ENCODE measurements around the gene ZNF462. TPM values are rescaled to one million over a fixed set of nuclear protein-coding genes. Genes with fewer than 3 reads are reported as not detected.

ZNF462 gene
- total RNA-seq, 4 donors from 2014 or later, result 9.3 to 13.3 (median 11.4) TPM

- ATAC-seq (no peak), DNase-seq (no peak)
- intact Hi-C loops (cut with DNase I; ENCODE audit: low total_unique reads) (no loop called here), in situ Hi-C loops (cut with MboI; ENCODE audit: low sequenced_read_pairs in 4 of 4) (no loop called here)
- Histone ChIP-seq H3K27ac (no peak overlapping the region), H3K4me1 (no peaks in the 10 kb centered on the region), H3K4me3 (no peak overlapping the region), H3K27me3 (no peaks in the 10 kb centered on the region), H3K36me3 (no peaks in the 10 kb centered on the region), H3K9me3 (no peaks in the 10 kb centered on the region)
- TF ChIP-seq CTCF (IDR thresholded peaks at IDR 0.05 in 4 of 5, conservative IDR thresholded peaks at IDR 0.05 in 1 of 5), result no peak
- TF ChIP-seq POLR2A (IDR thresholded peaks at IDR 0.05), result no peak
Observed at GRCh38 chr9:107024193-107024592, 161.2 kb downstream of the ZNF462 start.

GRCh38 chr9:107025260-107026035 lies 162.5 kb downstream of the ZNF462 start:
- Histone ChIP-seq H3K4me1 (no peaks in the 10 kb centered on the region), H3K4me3 (no peak overlapping the region), H3K36me3 (no peaks in the 10 kb centered on the region), H3K27ac (no peak overlapping the region), H3K9me3 (no peaks in the 10 kb centered on the region), H3K27me3 (no peaks in the 10 kb centered on the region)
- no peak for DNase-seq
- in situ Hi-C loops (cut with MboI; ENCODE audit: low sequenced_read_pairs in 4 of 4), result no loop called here
- ATAC-seq, result no peak
- TF ChIP-seq POLR2A (IDR thresholded peaks at IDR 0.05) (no peak), CTCF (IDR thresholded peaks at IDR 0.05 in 4 of 5, conservative IDR thresholded peaks at IDR 0.05 in 1 of 5) (no peak)
- intact Hi-C loops (cut with DNase I; ENCODE audit: low total_unique reads), result no loop called here

GRCh38 chr9:107029146-107029545 lies 166.2 kb downstream of the ZNF462 start:
- DNase-seq (no peak), ATAC-seq (no peak)
- H3K36me3 ChIP-seq, result no peaks in the 10 kb centered on the region
- no peaks in the 10 kb centered on the region for H3K9me3 ChIP-seq
- no peak overlapping the region for H3K4me3 ChIP-seq
- in situ Hi-C loops (cut with MboI; ENCODE audit: low sequenced_read_pairs in 4 of 4), result no loop called here
- H3K4me1 ChIP-seq, result no peaks in the 10 kb centered on the region
- intact Hi-C loops (cut with DNase I; ENCODE audit: low total_unique reads), result no loop called here
- no peak for TF ChIP-seq CTCF (IDR thresholded peaks at IDR 0.05 in 4 of 5, conservative IDR thresholded peaks at IDR 0.05 in 1 of 5)
- no peak for TF ChIP-seq POLR2A (IDR thresholded peaks at IDR 0.05)
- no peak overlapping the region for H3K27ac ChIP-seq
- no peaks in the 10 kb centered on the region for H3K27me3 ChIP-seq

DNA sequence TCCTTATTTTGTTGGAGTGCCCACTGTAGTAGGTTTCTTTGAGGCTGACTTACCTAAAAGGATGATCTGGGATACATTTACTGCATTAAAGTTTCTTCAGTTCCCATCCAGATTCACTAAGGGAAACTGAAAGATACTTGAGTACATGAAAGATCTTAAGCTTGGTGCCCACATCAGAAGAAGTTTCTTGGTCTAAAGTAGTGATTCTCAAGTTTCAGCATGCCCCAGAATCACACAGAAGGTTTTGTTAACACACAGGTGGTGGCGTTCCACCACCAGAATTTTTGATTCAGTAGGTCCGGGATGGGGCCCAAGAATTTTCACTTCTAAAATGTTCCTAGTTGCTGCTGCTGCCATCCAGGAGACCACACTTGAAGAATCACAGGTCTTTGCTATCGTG lies 171.0 kb downstream of the ZNF462 start:
- Histone ChIP-seq H3K36me3 (no peaks in the 10 kb centered on the region), H3K4me1 (no peaks in the 10 kb centered on the region), H3K27ac (no peak overlapping the region), H3K4me3 (no peak overlapping the region), H3K9me3 (no peaks in the 10 kb centered on the region), H3K27me3 (no peaks in the 10 kb centered on the region)
- in situ Hi-C loops (cut with MboI; ENCODE audit: low sequenced_read_pairs in 4 of 4), result no loop called here
- ATAC-seq, result no peak
- TF ChIP-seq CTCF (IDR thresholded peaks at IDR 0.05 in 4 of 5, conservative IDR thresholded peaks at IDR 0.05 in 1 of 5) (no peak), POLR2A (IDR thresholded peaks at IDR 0.05) (no peak)
- intact Hi-C loops (cut with DNase I; ENCODE audit: low total_unique reads), result no loop called here
- no peak for DNase-seq

GRCh38 chr9:107034831-107035230 lies 171.9 kb downstream of the ZNF462 start:
- no peak for ATAC-seq
- Histone ChIP-seq H3K27ac (no peak overlapping the region), H3K4me1 (no peaks in the 10 kb centered on the region), H3K36me3 (no peaks in the 10 kb centered on the region), H3K27me3 (no peaks in the 10 kb centered on the region), H3K9me3 (no peaks in the 10 kb centered on the region), H3K4me3 (no peak overlapping the region)
- TF ChIP-seq POLR2A (IDR thresholded peaks at IDR 0.05) (no peak), CTCF (IDR thresholded peaks at IDR 0.05 in 4 of 5, conservative IDR thresholded peaks at IDR 0.05 in 1 of 5) (no peak)
- intact Hi-C loops (cut with DNase I; ENCODE audit: low total_unique reads), result no loop called here
- in situ Hi-C loops (cut with MboI; ENCODE audit: low sequenced_read_pairs in 4 of 4), result no loop called here
- DNase-seq, result no peak

Data from gastrocnemius medialis (tissue), 4 donors.